PFSK-1 (cell line): ENCODE data around the gene DCAF17.

Experiments used
- FOXP2 ChIP-seq: optimal IDR thresholded peaks from 2 replicates; pipeline ENCODE3; 2011; ENCODE audit warnings: borderline replicate concordance, control low read depth, inconsistent platforms; ENCODE audit not compliant: insufficient read depth; ENCODE audit errors: extremely low read length, extremely low read depth
- POLR2AphosphoS5 ChIP-seq: IDR thresholded peaks from 2 replicates; pipeline ENCODE4 v1.6.1; 2012; ENCODE audit warnings: low read depth, mild to moderate bottlenecking, control low read depth, low read length, moderate library complexity
- SIN3A ChIP-seq: IDR thresholded peaks from 2 replicates; pipeline ENCODE4 v1.6.1; 2012; ENCODE audit warnings: mild to moderate bottlenecking, low read length, moderate library complexity, borderline replicate concordance; ENCODE audit not compliant: insufficient read depth
- TAF1 ChIP-seq: IDR thresholded peaks from 2 replicates; pipeline ENCODE4 v1.6.1; 2012; ENCODE audit warnings: low read length, control low read depth, borderline replicate concordance; ENCODE audit not compliant: insufficient read depth
- TF ChIP-seq, protein P1 (sequence below), 2 experiments: IDR thresholded peaks; 2 replicates each; pipeline versions ENCODE4 v1.6.1 to v1.8.0; 2011 to 2012; ENCODE audit warnings: low read depth in 2 of 2, low read length in 2 of 2, control low read depth in 1 of 2, inconsistent platforms in 1 of 2, mild to moderate bottlenecking in 1 of 2, moderate library complexity in 1 of 2; ENCODE audit not compliant: insufficient read depth in 1 of 2

DNA sequence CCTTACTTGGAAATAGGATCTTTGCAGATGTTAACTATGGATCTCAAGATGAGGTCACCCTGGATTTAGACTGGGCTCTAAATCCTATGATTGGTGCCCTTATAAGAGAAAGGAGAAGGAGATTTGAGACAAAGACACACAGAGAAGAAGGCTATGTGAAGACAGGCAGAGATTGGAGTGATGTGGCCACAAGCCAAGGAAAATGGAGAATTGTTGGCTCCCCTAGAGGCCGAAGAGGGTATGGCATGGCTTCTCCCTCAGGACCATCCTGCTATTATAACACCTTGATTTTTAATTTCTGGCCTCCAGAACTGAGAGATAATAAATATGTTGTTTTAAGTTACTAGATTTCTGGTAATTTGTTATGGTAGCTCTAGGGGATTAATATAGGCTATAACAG, 95.9 kb downstream of the DCAF17 start:
- TF ChIP-seq, protein P1, sequence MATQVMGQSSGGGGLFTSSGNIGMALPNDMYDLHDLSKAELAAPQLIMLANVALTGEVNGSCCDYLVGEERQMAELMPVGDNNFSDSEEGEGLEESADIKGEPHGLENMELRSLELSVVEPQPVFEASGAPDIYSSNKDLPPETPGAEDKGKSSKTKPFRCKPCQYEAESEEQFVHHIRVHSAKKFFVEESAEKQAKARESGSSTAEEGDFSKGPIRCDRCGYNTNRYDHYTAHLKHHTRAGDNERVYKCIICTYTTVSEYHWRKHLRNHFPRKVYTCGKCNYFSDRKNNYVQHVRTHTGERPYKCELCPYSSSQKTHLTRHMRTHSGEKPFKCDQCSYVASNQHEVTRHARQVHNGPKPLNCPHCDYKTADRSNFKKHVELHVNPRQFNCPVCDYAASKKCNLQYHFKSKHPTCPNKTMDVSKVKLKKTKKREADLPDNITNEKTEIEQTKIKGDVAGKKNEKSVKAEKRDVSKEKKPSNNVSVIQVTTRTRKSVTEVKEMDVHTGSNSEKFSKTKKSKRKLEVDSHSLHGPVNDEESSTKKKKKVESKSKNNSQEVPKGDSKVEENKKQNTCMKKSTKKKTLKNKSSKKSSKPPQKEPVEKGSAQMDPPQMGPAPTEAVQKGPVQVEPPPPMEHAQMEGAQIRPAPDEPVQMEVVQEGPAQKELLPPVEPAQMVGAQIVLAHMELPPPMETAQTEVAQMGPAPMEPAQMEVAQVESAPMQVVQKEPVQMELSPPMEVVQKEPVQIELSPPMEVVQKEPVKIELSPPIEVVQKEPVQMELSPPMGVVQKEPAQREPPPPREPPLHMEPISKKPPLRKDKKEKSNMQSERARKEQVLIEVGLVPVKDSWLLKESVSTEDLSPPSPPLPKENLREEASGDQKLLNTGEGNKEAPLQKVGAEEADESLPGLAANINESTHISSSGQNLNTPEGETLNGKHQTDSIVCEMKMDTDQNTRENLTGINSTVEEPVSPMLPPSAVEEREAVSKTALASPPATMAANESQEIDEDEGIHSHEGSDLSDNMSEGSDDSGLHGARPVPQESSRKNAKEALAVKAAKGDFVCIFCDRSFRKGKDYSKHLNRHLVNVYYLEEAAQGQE (IDR thresholded peaks at IDR 0.05; ENCODE audit: insufficient read depth in 1 of 2, low read depth in 2 of 2, low read length in 2 of 2): no peak
- TF ChIP-seq TAF1: no peak
- no peak for TF ChIP-seq POLR2AphosphoS5
- TF ChIP-seq SIN3A: no peak
- no peak for TF ChIP-seq FOXP2
